Kidney capillary endothelial cell (primary cell): ENCODE data around the gene SSH2.
"Not testable (repeated sequence)": the region's sequence is repeated elsewhere in the genome, so short reads cannot be mapped to it uniquely, and the experiment has no call there.

Experiments
- DNase-seq: peaks from one replicate; pipeline ENCODE4 v3.0.0-alpha.2; 2018; ENCODE audit warnings: low spot score

The SSH2 gene

GRCh38 chr17:29665481-29665810 lies 264.6 kb downstream of the SSH2 start:
- no peak for DNase-seq

- peak; percentile 94 for DNase-seq
Observed at GRCh38 chr17:29664743-29665480, 265.1 kb downstream of the SSH2 start.

GRCh38 chr17:29663155-29663554 lies 266.9 kb downstream of the SSH2 start:
- DNase-seq: no peak

- DNase-seq: no peak
Observed at GRCh38 chr17:29661213-29661612, 268.8 kb downstream of the SSH2 start.

GRCh38 chr17:29659155-29659554 lies 270.9 kb downstream of the SSH2 start:
- no peak for DNase-seq

DNA sequence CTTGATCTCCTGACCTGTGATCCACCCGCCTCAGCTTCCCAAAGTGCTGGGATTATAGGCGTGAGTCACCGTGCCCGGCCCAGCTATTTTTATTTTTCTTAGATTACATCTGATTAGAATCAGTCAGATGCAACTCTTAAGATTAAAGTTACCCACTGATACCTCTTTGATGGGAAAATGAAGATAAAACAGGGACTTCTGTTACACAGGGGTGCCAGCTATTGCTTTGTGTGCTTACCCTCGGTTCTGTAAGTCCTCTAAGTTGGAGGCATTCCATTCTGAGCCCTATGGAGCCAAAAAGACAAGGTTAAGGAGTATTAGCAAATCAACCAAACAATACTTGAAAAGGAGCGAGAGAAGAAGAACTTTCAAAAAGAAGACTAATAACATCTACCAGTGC lies 274.7 kb downstream of the SSH2 start:
- DNase-seq: no peak

- DNase-seq: no peak
Observed at GRCh38 chr17:29653995-29654714, 275.9 kb downstream of the SSH2 start.

DNA sequence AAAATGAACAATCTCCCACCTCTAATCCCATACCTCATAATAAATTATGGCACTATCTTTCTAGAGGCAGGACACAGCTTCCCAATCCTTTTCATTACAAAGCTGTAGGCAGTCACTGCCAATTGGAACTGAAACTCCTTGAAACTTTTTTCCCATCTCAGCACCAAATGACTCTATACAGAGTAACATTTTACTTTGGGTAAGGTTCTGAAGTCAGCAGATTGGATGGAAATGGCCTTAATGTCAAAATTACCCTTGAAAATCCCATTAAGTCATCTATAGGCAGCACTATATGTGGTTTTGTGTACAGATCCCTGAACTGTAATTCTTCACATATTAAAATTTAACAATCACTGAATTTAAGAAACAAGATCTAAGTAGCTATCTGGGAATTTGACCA lies 277.1 kb downstream of the SSH2 start:
- DNase-seq: no peak

DNA sequence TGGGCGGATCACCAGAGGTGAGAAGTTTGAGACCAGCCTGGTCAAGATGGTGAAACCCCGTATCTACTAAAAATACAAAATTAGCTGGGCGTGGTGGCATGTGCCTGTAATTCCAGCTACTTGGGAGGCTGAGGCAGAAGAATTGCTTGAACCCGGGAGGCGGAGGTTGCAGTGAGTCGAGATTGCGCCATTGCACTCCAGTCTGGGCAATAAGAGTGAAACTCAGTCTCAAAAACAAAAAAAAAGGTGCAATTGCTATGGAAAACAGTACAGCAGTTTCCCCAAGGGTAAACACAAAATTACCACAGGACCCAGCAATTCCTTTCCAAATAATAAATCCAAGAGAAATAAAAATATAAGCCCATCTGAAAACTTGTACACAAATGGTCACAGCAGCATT lies 278.1 kb downstream of the SSH2 start:
- not testable (repeated sequence) for DNase-seq

DNA sequence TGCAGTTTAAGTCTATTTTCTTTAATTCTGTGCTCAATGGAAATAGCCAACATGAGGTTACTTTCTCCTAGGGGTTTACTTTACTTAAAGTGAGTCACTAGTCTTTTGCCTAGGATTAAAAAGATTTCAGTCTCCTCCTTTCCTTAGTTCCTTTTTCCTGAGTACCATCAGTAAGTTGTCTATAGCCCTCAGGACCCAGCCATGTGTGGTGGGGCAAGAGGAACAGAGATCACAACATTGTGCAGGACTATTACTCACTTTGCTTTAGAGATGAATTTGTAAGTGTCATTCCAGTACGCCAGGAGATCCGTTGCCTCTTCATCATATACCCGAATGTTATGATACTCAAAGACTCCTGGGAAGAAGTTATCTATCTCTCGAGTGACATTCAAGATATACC lies 279.6 kb downstream of the SSH2 start:
- DNase-seq: no peak

DNA sequence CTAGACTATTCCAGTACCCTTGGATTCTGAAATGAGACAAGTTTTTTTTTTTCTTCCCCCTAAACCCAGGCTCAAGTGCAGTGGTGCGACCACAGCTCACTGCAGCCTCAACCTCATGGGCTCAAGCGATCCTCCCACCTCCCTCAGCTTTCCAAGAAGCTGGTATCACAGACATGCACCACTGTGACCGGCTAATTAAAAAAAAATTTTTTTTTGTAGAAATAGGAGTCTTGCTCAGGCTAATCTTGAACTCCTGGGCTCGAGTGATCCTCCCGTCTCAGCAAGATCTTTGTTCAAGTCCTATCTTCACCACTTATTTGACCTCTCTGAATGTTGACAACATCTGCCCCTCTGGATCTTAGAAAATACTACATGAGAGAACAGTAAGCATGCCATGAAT lies 280.7 kb downstream of the SSH2 start:
- no peak for DNase-seq

GRCh38 chr17:29648005-29648404 lies 282.0 kb downstream of the SSH2 start:
- no peak for DNase-seq

DNA sequence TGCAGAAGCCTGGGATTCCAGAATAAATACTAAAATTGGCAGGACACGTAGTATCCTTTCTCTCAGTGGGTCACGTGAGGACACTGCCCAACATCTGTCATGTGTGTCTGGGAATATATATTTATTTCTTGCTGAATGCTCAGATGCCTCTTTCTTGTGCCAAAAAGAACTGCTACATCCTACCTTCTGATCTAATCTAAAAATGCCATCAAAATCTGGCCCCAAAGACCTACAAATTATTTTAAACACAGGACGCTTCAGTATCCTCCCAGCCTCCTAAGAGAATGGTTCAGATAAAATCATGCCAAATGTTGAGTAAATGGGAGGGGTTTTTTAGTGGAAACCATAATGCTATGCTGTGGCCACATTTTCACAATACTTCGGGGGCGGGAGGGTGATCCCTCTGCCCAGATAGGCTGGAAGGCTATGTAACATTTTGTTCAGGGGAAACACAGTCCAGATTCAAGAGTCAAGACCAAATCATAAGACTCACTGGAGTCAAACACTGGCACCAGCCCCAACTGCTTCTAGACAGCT lies 284.4 kb downstream of the SSH2 start:
- DNase-seq: no peak

GRCh38 chr17:29643817-29644160 lies 286.2 kb downstream of the SSH2 start:
- no peak for DNase-seq

DNA sequence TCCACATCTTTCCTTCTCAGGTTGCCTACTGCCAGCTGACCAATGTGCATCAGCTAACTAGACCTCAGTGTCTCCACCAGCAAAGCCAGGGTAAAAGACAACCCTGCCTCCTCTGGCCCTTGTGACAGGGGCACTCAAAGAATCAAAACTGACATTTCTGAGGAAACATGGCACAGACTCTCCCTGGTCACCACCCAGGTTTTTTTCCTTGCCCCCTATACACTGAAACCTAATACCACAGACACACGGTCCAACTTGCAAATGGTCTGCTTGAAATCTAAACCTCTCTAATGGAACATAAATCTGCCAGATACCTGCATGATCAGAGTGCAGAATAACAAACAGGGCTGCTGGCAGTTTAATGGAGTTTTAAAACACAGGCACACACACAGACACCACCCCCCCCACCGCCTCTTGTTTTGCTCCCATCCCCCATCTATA lies 287.8 kb downstream of the SSH2 start:
- no peak for DNase-seq

- peak; percentile 60 for DNase-seq
Observed at GRCh38 chr17:29640981-29641642, 288.9 kb downstream of the SSH2 start.

- peak; percentile 46 for DNase-seq
Observed at GRCh38 chr17:29640413-29640812, 289.6 kb downstream of the SSH2 start.

DNA sequence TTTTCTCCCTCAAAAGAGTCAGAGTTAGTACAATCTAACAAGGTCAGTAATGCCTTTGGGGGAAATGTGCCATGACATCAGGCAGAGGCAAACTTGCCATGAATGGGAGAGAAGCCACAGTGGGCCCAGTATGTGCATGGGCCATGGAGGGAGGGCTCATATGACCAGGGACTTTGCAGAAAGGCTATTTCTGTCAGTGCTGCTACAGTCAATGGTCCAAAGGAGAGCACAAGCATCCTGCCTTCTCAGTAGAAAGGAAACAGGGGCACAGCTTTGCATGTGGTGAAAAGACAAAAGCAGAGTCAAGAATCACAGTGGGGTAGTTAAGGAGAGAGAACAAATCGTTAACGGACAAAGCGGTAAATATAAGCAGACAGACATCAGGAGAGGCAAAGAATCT lies 296.1 kb downstream of the SSH2 start:
- no peak for DNase-seq

DNA sequence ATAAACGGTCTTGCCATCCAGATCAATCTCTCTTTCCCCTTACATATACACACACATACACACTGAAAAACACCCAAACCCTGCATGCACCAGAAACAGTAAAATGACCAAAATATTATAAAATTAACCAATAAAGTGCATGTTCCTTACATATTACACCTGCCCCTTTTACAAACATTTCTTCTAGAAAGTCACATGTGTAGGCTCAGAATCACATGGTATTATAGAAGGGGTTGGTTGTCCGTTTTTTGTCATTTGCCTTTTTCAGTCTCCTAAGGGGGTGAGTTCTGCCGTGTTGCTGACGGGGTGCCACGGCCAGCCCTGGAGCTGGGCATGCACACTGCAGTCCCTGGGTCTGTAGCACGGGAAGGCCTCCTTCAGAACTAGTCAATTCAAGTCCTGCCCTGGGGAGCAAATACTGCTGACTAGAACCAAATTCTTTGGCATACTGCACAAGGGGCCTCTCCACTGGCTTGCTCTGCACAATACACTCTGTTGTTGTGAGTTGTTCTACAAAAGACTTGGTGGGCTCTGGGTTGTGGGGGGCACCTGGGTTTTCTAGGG lies 299.3 kb downstream of the SSH2 start:
- DNase-seq: no peak

DNA sequence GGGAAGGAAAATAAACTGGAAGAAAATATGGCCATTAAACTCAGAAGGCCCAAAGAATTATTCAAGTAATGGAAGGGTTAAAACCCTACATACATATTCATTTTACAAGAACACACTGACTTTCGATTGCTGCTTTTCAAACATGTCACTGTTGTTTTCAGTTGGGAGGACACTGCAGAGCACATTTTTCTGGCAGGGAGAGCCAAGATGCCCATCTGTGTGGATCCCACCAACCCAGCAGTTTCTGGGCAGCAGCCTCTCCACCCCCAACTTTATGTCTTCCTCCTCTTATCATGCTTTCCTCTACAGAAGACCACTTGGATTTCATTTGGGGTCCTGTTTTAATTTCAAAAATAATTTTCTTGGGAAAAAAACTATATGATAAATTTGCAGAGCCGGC lies 300.2 kb downstream of the SSH2 start:
- no peak for DNase-seq

GRCh38 chr17:29628644-29629043 lies 301.4 kb downstream of the SSH2 start:
- DNase-seq: no peak

DNA sequence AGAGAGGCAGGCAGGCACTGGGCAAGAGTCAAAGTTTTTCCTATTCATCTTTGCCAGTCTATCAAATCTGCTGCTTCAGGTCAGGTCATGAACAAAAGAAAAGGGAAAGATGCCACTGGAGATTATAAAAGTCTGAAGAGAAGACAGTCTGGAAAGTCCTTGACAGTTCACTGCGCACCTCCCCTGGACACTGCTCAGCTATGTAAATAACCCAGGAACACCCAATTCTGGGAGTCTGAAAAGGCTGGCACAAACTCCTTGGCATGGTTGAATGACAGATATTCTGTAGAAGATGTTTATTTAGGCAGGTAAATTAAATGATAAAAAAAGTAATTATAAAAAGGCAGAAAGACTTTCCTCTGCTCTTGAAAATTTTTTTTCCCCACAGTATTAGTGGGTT lies 302.1 kb downstream of the SSH2 start:
- DNase-seq: no peak
